ENCODE data around the gene GYPC.
"Not testable (repeated sequence)": the region's sequence is repeated elsewhere in the genome, so short reads cannot be mapped to it uniquely, and the experiment has no call there.

The GYPC gene, protein sequence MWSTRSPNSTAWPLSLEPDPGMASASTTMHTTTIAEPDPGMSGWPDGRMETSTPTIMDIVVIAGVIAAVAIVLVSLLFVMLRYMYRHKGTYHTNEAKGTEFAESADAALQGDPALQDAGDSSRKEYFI

DNA sequence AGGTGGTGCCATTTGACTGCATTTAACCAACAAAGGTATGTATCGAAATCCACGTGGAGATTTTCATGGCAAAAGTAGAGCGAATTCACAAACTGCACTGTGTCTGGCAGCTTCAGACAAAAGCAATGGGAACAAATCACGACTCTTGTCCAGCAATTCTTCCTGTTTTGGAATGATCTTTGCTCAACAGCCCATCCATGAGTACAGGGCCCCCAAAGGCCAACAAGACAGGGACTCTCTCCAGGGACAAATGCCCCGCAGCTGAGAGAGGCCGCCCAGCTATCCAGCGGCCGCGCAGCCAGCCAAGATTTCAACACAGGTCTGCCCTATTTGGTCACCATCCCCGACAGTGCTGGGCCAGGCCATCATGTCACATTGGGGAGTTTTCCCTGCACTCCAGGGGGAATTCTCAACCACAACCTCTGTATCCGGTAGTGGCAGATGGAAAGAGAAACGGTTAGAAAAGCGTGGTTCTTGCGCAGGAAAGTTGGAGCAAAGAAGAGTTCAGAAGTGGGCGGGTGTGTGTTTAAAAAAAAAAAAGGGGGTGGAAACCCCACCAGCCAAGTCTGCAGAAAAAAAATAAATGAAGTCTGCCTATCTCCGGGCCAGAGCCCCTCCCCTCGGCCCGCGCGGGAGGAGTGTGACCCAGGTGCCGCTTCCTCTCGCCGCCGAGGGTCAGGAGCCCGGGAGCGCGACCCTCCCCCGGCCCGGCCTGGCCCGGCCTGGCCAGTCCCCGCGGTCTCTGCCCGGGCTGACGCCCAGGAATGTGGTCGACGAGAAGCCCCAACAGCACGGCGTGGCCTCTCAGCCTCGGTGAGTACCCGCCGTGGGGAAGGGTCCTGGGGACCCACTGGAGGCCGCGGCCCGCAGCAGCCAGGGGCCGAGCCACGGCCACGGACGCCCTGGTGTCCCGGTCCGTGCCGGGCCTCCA lies at the start of gene GYPC:
GYPC (plus strand) TSS at position 659 of the 931 bp plus-strand sequence; CDS start at position 765, 106 bp downstream.
- peak in 3 of 4 experiments; percentile 12 to 41 (median 19) for DNase-seq

DNA sequence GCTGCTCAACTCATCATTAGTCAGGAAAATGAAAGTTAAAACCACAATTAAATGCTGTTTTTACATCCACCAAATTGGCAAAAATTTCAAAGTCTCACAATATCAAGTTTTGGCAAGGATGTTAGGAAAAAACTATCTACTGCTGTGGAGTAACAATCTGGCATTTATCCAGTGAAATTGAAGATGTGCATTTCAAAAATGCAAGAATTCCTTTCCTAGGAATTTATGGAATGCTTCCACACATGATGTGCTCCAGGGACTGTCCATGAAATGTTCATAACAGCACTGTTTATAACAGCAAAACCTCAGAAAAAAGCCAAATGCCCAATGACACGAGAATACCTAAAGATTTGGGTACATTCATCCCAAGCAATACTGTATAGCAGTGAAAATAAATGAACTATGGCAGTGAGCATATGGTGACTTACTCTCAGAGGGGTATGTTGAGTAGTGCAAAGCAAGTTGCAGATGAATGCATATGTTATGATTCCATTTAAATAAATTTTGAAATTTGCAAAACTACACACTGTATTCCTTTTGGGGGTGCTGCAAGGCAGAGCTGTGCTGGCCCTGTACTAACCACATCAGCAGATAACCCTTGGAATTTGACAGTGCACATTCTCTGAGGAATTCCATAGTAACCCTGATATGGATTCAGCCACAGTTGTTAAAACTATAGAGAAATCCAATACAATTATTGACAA lies 41.3 kb upstream of the GYPC start:
- no peak for DNase-seq

DNA sequence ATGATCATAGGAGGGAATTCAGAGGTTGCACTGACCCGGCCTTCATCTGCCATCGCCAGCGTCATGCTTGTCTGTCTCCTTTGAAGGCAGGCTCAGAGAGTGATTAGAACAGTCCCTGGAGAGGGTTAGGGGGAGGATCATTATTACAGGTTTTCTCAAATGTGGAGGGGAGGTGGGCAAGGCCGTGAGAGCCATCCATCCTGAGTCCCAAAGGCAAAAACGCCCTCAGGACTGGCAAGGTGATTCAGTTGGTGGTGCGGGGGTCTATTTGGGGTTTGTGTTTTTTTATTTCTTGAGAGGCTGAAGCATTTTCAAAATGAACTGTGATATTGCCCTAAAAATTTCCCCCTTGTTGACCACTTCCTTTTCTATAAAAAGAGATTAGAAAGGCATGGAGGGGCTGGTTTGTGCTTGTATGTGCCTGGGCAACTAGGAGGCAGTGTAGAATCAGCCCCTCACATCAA lies 39.3 kb upstream of the GYPC start:
- DNase-seq: no peak

DNA sequence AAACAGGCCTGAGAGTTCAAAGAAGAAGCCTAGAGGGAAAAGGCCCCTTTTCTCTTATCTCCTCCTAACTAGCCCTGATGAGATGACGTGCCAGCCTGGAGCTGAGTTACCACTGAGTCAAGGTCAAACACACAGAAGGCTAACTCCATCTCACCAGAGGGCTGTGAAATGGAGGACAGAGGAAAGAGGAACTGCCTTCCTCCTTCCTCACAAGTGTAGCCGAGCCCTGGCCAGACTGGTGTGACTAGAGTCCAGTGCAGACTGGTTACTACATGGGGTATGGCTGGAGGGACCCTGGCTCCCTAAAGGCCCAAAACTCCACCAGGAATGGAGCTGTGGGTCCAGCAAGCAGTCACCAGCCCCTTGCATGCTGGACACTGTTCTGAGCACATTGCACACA lies 35.7 kb upstream of the GYPC start:
- no peak for DNase-seq

DNA sequence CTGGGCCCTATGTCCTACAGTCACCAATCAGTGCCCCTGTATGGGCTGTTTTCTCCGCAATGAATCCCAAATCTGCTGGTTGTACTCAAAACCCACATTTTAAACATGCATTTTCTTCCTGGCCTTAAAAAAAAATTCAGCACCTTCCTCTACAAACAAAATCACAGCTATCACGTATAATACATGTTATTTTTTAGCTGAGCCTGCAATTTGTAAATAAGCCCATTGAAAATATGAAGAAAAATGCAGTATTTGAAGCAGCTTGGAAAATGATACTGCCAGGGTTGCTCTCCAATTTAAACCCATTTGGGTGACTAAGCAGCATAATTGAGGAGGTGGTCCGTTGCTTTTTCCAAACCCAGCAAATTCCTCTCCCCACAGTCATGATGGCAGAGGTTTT lies 33.0 kb upstream of the GYPC start:
- no peak for DNase-seq

DNA sequence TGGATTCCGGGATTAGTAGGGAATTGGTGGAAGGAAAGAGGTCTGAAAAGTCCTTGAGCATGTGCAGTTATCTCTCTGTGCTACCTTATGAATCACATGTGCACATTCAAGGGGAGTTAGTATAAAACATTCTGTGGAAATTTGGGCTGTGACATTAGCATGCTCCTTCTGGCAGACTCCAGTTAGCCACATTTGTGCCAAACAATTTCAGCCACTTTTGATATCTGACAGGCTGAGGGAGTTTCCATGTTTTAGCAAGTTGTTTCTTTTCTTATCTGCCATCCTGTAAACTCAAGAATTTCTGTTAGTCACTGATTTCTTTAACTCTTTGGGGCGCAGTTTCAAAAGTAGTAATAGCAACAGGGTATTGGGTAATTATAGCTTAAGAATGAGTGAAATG lies 28.3 kb upstream of the GYPC start:
- DNase-seq: no peak

DNA sequence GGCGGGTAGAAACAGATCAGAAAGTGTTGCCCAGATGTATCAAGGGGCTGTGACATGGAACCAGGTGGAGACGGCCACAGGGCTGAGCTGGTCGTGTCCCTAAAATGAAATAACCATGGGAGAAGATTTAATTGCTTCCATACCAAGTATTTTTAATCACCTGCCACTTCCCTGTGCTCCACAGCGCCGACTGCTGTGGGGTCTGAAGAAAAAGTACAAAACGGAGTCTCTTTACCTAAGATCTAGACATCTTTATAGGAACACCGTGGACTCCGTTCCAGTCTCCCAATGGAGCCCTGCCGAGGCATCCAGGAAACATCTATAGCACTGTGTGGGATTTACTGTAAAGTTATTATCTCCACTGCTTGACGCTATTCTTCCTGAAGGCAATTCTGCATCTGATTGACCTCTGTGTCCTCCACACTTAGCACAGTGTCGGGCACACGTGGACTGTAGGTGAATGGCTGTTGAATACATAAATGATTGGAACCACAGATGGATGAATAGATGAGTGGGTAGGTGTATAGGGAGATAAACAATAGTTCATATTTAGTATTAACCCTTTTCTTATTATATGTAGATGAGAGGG lies 21.6 kb upstream of the GYPC start:
- DNase-seq: peak in 1 of 4 experiments; percentile 13

DNA sequence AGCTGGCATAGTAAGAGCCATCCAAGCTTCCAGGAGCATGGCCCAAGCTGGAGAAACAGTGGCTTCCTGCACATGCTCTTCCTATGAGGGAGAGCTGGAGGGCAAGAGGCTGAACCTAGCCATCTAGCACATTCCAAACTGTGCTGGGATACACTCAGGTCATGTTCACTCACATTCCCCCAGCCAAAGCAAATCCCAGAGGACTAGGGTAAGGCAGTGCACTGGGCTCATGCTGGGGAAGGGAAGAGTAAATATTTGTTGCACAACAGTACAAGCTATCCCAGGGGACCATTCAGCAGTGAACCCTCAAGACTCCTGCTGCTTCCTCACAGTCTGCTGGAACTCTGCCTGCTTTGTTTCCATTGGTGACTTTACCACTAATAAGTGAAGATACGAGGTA lies 20.7 kb upstream of the GYPC start:
- no peak for DNase-seq

DNA sequence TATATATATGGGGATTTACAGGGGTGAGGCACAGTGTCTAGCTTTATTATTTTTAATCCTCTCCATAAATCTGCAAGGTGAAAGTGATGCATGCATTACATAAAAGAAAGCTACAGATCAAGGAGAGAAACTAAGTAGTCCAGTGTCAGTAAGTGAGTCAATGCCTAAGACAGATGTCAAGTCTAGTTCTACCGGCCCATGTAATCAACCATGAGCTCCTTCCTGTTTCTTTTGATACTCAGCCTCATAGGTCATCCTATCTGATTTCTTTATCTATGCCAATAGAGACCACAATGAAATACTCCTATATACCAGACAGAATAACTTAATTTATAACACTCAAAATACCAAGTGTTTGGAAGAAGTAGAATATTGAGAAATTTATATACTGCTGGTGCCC lies 20.2 kb upstream of the GYPC start:
- no peak for DNase-seq

DNA sequence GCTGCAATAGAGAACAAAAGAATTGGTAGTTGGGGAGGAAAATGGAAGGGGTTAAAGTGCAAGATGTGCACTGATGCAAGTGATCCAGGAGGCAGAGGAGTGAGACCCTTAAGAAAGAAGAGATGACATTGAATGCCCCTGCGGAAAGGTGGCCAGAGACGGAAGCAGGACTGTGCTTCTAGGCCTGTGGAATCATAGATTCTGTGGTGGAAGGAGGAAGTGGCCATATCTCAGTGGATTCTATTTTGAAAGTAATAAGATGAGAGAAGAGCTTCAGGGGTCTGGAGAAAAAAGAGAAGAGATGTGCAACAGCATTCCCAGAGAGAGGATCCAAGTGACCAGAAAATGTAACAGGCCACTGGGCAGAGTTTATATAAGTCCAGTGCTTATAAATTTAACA lies 18.6 kb upstream of the GYPC start:
- no peak for DNase-seq

DNA sequence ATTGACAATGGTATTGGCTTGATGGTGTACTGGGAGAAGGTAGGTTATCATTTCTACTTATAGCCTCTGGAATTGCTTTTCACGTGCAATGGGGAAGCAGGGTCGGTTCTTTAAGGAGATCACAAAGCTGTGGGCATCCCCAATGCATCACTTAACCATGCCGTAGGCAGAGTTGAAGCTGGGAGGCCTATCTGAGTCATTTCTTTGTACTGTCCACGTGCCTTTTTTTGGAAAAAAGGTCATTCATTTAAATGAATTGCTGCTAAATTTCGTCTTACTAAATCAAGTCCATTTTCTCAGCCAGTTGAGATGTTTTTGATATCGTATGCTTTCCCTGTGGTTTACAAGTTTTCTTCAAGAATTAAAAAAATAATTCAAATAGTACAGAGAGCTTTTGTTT lies 17.2 kb upstream of the GYPC start:
- DNase-seq: no peak

DNA sequence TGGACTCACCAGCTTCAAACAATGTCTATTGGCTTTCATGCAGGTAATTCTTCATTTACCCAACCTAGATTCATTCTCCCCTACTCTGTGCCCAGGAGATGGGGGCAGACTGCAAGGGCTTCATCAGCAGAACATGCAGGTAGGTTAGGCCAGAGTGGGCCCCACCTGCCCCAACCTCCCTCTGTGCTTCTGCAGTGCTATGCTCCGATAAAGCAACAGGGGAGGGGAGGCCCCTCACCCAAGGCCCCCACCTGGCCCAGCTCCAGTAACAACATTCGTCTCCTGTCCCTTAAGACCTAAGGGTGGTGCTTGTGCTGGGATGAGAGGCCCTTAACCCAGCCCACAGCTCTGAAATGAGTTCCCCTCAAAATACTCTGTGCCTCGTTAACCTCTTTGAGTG lies 16.7 kb upstream of the GYPC start:
- DNase-seq: no peak

DNA sequence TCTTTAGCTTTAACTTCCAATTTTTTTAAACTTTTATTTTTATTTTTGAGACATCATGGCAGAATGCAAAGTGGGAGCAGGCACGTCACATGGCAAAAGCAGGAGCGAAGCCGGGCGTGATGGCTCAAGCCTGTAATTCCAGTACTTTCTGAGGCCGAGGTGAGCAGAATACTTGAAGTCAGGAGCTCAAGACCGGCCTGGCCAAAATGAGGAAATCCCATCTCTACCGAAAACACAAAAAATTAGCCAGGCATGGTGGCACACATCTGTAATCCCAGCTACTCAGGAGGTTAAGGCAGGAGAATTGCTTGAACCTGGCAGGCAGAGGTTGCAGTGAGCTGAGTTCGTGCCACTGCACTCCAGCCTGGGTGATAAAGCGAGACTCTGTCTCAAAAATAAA lies 14.7 kb upstream of the GYPC start:
- not testable (repeated sequence) for DNase-seq

DNA sequence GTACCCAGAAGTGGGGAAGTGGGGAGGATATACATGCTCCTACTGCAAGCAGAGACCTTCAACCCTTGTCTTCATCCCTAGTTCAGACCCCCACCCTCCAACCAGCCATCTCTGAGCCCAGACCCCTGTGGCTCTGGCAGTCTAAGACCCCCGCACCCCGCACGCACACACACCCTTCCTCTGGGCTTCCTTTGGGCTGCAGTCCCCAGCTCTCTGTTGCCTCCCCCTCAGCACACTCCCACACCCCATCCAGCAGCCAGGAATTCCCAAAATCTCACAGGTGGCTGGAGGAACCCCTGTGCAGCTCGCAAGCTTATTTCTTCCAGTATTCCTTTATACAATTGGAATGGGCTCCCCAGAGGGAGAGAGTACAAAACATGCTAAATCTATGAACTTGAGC lies 13.9 kb upstream of the GYPC start:
- DNase-seq: no peak

DNA sequence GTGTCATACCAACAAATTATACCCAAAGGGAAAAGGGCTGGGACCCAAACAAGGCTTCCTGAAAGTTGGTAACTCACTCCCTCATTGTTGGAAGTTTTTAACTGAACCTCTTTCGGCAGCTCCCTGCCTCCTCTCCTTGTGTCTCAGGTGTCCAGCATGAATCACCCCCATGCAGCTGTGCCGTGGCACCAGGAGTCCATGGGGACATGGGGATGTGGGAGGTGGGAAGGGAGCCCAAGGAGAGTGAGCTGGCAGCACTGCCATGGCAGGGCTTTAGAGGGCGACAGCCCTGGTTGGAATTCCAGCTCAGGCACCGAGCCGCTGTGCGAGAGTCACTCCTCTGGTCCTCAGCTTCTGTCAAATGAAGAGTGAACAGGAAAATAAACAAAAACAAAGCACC lies 12.5 kb upstream of the GYPC start:
- no peak for DNase-seq

DNA sequence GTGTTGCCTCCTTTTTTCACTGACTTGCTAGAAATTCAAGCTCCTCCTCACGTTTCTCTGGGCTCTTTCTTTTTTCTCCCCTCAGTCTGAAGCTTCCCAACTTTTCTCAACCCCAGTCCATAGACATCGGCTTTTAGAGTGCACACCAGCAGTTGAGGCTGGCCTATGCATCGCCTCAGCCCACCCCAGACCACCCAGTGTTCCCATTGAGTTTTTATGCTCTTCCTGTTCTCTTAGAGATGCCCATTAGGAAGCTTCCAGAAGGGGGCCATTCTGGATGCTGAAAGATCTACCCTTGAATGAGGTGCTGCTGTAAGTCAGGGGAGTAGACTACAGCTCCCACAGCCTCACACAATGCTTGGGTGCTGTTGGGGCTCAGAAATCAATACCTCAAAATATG lies 12.0 kb upstream of the GYPC start:
- no peak for DNase-seq

DNA sequence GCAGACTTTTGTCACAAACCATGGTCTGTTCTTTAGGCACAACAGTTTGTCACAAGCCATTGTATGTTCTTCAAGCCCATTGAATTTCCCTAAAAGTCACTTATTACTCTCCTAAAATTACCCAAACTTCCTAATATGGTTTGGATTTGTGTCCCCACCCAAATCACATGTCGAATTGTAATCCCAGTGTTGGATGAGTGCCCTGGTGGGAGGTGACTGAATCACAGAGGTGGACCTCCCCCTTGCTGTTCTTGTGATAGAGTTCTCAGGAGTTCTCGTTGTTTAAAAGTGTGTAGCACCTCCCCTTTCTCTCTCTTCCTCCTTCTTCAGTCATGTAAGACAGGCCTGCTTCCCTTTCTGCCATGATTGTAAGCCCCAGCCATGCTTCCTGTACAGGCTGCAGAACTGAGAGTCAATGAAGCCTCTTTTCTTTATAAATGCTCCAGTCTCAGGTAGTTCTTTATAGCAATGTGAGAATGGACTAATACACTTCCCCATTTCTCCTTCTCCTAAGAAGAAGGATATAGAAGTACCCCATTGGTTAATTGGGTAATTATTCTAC lies 11.2 kb upstream of the GYPC start:
- no peak for DNase-seq

DNA sequence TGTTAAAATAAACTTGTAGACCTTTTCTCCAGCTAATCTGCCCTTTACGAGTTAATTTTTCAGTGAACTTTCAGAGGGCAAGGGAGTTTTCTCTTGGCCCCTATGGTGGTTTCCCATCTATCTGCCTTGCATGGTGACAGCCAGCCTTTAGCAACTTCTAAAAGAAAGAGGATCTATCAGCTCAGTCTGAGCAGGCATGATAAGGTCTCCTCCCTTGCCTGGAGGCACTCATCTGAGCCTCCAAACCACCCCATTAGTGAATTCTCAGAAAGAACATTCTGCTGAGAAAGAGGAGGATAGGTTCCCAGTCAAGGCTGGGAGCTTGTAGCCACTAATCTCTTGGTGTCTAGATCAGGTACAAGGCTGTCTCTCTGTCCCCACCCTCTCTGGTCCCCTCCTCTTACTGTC lies 10.7 kb upstream of the GYPC start:
- DNase-seq: no peak

DNA sequence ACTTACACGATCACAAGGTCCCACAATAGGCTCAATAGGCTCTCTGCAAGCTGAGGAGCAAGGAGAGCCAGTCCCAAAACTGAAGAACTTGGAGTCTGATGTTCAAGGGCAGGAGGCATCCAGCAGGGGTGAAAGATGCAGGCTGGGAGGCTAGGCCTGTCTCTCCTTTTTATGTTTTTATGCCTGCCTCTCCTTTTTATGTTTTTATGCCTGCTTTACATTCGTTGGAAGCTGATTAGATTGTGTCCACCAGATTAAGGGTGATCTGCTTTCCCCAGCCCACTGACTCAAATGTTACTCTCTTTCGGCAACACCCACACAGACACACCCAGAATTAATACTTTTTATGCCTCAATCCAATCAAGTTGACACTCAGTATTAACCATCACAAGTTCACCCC lies 9.9 kb upstream of the GYPC start:
- DNase-seq: no peak

DNA sequence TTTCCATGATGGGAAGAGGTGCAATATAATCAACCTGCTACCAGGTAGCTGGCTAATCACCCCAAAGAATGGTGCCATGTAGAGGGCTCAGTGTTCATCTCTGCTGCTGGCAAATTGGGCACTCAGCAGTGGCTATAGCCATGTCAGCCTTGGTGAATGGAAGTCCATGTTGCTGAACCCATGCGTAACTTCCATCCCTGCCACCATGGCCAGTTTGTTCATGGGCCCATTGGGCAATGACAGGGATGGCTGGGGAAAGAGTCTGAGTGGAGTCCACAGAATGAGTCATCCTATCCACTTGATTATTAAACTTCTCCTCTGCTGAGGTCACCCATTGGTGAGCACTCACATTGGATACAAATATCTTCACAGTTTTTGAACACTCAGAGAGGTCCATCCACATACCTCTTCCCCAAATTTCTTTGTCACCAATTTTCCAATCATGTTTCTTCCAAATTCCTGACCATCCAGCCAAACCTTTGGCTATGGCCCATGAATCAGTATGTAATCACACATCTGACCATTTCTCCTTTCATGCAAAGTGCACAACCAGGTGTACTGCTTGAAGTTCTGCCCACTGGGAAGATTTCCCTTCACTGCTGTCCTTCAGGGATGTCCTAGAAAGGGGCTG lies 8.1 kb upstream of the GYPC start:
- not testable (repeated sequence) for DNase-seq

DNA sequence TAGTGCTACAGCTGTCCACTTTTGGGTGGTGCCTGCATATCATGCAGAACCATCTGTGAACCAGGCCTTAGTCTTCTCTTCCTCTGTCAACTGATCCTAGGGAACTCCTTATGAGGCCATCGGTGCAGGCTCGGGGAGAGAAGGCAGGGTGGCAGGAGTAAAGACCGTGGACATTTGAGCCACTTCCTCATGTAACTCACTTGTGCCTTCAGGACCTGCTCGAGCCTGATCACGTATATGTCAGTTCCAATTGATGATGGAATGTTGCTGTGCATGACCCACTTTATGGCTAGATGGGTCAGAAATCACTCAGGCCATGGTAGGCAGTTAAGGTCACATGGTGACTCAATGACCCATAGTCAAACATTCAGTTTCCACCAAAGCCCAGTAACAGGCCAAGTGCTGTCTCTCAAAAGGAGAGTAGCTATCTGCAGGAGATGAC lies 7.6 kb upstream of the GYPC start:
- DNase-seq: not testable (repeated sequence)

DNA sequence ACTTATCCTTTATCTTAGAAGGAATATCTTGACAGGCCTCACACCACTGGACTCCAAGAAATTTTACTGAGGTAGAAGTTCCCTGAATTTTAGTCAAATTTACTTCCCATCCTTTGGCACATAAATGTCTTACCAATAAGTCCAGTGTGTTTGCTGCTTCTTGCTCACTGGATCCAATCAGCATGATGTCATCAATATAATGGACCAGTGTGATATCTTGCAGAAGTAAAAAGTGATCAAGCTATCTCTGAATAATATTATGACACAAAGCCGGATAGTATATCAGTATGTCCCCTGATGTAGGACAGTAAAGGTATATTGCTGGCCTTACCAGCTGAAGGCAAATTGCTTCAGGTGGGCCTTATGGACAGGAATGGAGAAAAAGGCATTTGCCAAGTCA lies 6.9 kb upstream of the GYPC start:
- DNase-seq: no peak

DNA sequence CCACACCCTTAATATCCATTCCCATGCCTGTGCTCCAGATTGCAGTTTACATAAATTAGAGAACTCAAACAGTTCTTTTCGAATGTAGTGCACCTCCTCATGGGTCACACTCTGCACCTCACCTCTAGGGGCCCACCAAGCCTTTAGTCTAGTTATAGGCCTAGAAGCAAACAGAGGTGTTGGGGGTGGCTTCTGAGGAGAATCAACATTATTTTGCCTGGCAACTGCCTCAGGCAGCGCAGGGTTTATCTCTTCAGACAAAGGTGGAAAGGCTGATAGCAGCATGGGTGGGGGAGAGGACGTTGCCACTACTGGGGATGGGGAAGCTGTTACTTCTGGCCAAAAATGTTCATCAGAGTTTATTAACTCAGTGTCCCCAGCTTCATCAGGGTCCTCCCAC lies 5.0 kb upstream of the GYPC start:
- DNase-seq: no peak

All from activated naive CD4-positive, alpha-beta T cell (primary cell).